ENCODE data around the gene KRTAP10-8.

KRTAP10-8 gene

GRCh38 chr21:44647222-44647552 is 35.3 kb downstream of the KRTAP10-8 start:
- H3K9me3 ChIP-seq (ENCODE audit: control insufficient read depth, insufficient read depth, low read length), result peaks cover 8% of the 10 kb centered on the region
- no peaks in the 10 kb centered on the region for H3K36me3 ChIP-seq (ENCODE audit: insufficient read depth, low read length)
- no peak overlapping the region for H3K9ac ChIP-seq (ENCODE audit: low read depth, low read length)
- no peaks in the 10 kb centered on the region for H3K4me1 ChIP-seq (ENCODE audit: insufficient read depth, low read length)

- no peak overlapping the region for H3K9ac ChIP-seq (ENCODE audit: low read depth, low read length)
- H3K36me3 ChIP-seq (ENCODE audit: insufficient read depth, low read length), result no peaks in the 10 kb centered on the region
- no peaks in the 10 kb centered on the region for H3K4me1 ChIP-seq (ENCODE audit: insufficient read depth, low read length)
- peaks cover 8% of the 10 kb centered on the region for H3K9me3 ChIP-seq (ENCODE audit: control insufficient read depth, insufficient read depth, low read length)
Measured at GRCh38 chr21:44648557-44649311, 36.9 kb downstream of the KRTAP10-8 start.

DNA sequence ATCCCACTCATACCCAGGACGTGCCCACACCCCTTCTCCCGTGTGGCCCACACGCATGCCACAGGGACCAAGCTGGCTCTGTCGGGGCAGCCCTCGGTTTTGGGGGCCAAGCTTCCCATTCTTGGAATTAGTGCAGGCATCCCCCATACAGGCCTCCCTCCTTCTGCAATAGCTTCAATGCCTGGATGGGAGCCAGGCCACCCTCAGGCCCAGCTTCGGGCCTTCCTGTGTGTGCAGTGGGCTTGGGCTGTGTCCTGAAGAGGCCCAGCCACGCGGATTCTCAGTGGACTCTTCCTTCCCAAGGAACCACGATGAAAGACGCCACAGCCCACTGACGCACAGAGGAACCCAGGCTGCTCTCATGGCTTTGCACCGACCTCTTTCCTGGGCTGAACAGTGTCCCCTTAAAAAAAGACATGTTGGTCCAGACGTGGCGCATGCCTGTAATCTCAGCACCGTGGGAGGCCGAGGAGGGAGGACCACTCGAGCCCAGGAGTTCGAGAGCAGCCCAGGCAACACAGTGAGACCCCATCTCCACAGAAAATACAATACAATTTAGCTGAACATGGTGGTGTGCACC is 37.7 kb downstream of the KRTAP10-8 start:
- Histone ChIP-seq H3K4me1 (ENCODE audit: insufficient read depth, low read length) (no peaks in the 10 kb centered on the region), H3K36me3 (ENCODE audit: insufficient read depth, low read length) (no peaks in the 10 kb centered on the region)

DNA sequence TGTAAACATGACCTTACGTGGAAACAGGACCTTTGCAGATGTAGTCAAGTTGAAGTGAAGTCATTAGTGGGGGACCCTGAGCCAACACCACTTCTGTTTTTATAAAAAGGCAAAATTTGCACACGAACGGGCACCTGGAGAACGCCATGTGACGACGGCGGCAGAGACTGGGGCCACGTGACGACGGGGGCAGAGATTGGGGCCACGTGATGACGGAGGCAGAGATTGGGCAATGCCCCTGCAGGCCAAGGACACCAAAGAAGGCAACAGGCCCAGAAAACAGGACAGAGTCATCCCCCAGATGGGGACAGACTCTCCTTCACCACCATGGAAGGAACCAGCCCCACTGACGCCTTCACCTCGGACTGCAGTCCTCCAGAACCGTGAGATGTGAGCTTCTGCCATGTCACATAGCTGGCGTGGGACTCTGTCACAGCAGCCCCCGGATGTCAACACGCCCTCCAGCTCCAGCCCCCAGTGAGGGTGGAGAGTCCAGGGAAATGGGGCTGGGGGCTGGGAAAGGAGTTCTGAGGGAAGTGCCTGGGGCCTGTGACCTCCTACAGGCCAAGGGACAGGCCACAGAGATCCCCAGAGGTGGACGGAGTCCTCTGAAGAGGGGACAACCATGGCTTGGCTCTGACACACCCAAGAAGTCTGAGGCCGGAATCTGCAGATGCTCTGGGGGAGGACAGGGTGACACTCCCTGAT is 38.5 kb downstream of the KRTAP10-8 start:
- no peaks in the 10 kb centered on the region for H3K9me3 ChIP-seq (ENCODE audit: control insufficient read depth, insufficient read depth, low read length)
- H3K4me1 ChIP-seq (ENCODE audit: insufficient read depth, low read length), result no peaks in the 10 kb centered on the region
- no peak overlapping the region for H3K9ac ChIP-seq (ENCODE audit: low read depth, low read length)
- H3K36me3 ChIP-seq (ENCODE audit: insufficient read depth, low read length), result no peaks in the 10 kb centered on the region

More for the DNA sequence above, 37.7 kb downstream of the KRTAP10-8 start:
- Histone ChIP-seq H3K9ac (ENCODE audit: low read depth, low read length) (no peak overlapping the region), H3K9me3 (ENCODE audit: control insufficient read depth, insufficient read depth, low read length) (peaks cover 4% of the 10 kb centered on the region; the same call in 1 of the 2 replicates)

DNA sequence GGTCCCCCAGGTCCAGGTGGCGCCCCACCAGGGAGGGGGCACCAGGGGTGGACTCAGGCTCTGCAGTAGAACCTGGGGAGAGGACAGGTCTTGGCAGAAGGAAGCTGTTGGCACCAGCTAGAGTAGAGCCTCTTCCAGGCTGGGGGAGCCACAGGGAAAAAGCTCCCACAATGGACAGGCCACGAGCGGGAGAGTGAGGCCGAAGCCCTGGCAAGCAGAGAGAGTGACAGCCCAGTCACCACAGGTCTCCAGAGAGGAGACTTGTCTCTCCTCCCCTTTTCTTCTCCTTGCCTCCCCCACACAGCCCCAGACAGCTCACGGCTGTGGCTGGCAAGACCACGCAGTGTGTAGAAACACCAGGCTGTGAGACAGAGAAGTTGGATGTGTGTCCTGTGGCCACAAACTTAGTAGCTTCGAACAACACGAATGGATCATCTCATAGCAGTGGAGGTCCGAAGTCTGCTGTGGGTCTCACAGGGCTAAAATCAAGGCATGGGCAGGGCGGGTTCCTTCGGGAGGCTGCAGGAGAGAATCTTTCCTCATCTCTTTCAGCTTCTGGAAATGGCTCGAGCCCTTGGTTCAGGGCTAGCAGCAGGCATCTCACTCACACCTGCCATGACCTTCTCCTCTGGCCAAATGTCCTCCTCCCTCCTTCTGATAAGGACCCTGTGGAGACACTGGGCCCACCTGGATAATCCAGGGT is 39.2 kb downstream of the KRTAP10-8 start:
- Histone ChIP-seq H3K36me3 (ENCODE audit: insufficient read depth, low read length) (no peaks in the 10 kb centered on the region), H3K9me3 (ENCODE audit: control insufficient read depth, insufficient read depth, low read length) (no peaks in the 10 kb centered on the region), H3K4me1 (ENCODE audit: insufficient read depth, low read length) (no peaks in the 10 kb centered on the region), H3K9ac (ENCODE audit: low read depth, low read length) (no peak overlapping the region)

DNA sequence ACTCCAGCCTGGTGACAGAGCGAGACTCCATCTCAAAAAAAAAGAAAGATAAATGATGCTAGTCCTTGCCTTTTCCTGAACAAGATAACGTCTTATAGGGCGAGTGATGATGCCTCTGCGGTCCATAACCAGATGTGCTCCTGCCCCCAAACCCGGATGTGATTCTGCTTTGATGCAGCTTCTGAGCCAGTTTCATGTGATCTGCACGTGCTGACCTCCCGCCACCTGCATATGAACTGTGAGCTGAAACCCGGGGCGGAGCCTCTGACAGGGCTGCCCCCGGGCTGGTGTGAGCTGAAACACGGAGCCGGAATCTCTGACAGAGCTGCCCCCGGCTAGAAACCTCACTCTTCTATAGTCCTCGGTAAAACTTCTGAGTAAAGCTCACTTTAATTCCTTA is 41.2 kb downstream of the KRTAP10-8 start:
- no peaks in the 10 kb centered on the region for H3K4me1 ChIP-seq (ENCODE audit: insufficient read depth, low read length)
- no peaks in the 10 kb centered on the region for H3K36me3 ChIP-seq (ENCODE audit: insufficient read depth, low read length)
- H3K9ac ChIP-seq (ENCODE audit: low read depth, low read length), result no peak overlapping the region
- no peaks in the 10 kb centered on the region for H3K9me3 ChIP-seq (ENCODE audit: control insufficient read depth, insufficient read depth, low read length)

DNA sequence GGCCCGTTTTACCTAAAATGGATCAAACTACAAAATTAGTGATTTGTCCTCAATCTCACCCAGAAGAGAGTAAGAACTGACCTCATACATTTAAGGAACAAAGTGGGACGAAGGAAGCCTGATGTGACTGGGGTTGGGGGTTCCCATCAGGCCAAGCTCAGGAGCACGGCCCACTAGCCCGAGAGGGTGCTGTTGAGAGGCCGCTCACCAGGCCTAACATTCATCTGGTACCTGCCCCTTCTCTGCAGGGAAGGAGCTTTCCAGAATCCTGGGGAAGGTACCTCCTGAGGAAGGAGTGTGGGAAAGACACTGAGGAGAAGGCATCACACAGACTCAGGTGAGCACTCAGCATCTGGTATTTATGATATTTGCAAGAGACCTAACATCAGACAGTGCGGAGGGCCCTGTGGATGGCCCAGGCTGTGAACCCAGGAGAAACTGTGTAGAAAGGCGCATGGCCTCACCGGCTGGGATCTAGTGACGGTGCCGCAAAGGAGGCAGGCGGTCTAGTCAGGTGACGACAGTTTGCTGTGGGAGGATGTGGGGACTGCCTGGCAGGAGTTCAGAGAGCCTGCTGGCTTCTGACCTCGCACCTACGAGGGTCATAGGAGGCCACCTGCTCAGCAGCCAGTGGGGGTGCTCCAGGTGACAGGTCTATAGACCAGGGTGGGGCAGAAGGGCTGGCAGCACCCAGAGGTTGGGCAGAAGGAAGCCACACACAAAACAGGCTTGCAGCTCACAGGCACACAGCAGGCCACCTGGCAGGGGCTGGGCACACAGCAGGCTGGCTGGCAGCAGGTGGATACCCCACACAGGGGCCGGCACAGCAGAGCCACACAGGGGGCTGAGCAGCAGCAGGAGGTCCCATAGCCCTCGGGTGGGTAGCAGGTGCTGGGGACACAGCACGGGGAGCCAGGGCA is 42.0 kb downstream of the KRTAP10-8 start:
- Histone ChIP-seq H3K9ac (ENCODE audit: low read depth, low read length) (no peak overlapping the region), H3K4me1 (ENCODE audit: insufficient read depth, low read length) (peaks cover 2% of the 10 kb centered on the region; the same call in 1 of the 2 replicates), H3K36me3 (ENCODE audit: insufficient read depth, low read length) (no peaks in the 10 kb centered on the region), H3K9me3 (ENCODE audit: control insufficient read depth, insufficient read depth, low read length) (no peaks in the 10 kb centered on the region)

GRCh38 chr21:44654576-44655175 is 42.8 kb downstream of the KRTAP10-8 start, which contains the start of gene KRTAP12-4:
KRTAP12-4 (minus strand) TSS chr21:44654659; CDS start chr21:44654614, 45 bp downstream.
- Histone ChIP-seq H3K9me3 (ENCODE audit: control insufficient read depth, insufficient read depth, low read length) (no peaks in the 10 kb centered on the region), H3K36me3 (ENCODE audit: insufficient read depth, low read length) (no peaks in the 10 kb centered on the region), H3K4me1 (ENCODE audit: insufficient read depth, low read length) (peaks cover 6% of the 10 kb centered on the region; the same call in 1 of the 2 replicates), H3K9ac (ENCODE audit: low read depth, low read length) (no peak within 1 kb of the TSS)

- Histone ChIP-seq H3K4me1 (ENCODE audit: insufficient read depth, low read length) (peaks cover 6% of the 10 kb centered on the region; the same call in 1 of the 2 replicates), H3K9ac (ENCODE audit: low read depth, low read length) (no peak overlapping the region), H3K36me3 (ENCODE audit: insufficient read depth, low read length) (no peaks in the 10 kb centered on the region), H3K9me3 (ENCODE audit: control insufficient read depth, insufficient read depth, low read length) (no peaks in the 10 kb centered on the region)
Measured at GRCh38 chr21:44656868-44657267, 45.0 kb downstream of the KRTAP10-8 start.

DNA sequence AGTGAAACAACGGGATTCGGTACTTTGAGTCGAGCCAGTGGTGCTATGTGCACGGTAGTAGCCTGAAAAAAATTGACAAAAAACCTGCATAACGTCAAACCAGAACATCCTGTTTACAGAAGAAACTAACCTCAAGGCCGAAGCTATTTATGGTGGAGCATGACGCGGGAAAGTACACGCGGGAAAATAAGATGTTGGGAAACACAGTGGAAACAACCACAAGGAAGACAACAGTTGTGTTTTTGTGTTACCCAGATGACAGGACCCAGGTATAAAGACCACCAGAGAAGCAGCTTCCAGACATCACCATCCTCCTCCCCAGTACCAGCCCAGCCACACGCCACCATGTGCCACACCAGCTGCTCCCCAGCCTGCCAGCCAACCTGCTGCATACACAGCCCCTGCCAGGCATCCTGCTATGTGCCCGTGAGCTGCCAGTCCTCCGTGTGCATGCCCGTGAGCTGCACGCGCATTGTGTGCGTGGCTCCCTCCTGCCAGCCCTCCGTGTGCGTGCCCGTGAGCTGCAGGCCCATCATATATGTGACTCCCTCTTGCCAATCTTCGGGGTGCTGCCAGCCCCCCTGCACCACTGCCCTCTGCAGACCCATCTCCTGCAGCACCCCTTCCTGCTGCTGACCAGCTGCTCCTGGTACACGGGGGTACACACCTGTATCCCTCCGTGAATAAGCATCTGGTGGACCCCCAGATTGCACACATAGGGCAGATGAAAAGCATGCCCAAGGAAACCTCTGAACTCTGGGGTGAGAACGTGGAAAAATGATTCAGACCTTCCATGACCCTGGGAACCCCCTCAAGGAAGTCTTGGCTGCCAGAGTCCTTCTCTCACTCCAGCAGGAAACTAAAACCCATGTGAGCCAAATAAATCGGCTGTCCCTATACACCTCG is 46.0 kb downstream of the KRTAP10-8 start, which contains the start of gene KRTAP12-3:
TSS of gene KRTAP12-3 (plus strand) at position 298 of the 906 bp plus-strand sequence. CDS start at position 346, 48 bp downstream.
- Histone ChIP-seq H3K4me1 (ENCODE audit: insufficient read depth, low read length) (peaks cover 6% of the 10 kb centered on the region; the same call in 1 of the 2 replicates), H3K9ac (ENCODE audit: low read depth, low read length) (no peak within 1 kb of the TSS), H3K9me3 (ENCODE audit: control insufficient read depth, insufficient read depth, low read length) (no peaks in the 10 kb centered on the region), H3K36me3 (ENCODE audit: insufficient read depth, low read length) (no peaks in the 10 kb centered on the region)

DNA sequence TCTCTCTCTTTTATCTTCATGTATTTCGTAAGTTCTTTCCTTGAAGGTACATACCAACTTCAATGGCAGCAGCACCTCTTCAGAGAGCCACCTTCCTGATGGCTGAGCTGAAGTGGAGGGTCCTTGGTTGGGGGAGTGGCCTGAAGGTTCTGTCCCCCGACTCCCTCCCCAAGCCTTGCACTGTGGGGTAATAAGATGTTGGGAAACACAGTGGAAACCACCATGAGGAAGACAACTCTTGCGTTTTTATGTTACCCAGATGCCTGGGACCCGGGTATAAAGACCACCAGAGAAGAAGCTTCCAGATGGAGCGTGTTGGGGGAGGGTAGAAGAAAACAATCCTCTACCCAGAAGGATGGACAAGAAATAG is 46.6 kb downstream of the KRTAP10-8 start:
- peaks cover 6% of the 10 kb centered on the region; the same call in 1 of the 2 replicates for H3K4me1 ChIP-seq (ENCODE audit: insufficient read depth, low read length)

GRCh38 chr21:44658913-44659595 is 47.2 kb downstream of the KRTAP10-8 start:
- no peaks in the 10 kb centered on the region for H3K9me3 ChIP-seq (ENCODE audit: control insufficient read depth, insufficient read depth, low read length)

More for the DNA sequence above, 46.6 kb downstream of the KRTAP10-8 start:
- Histone ChIP-seq H3K9me3 (ENCODE audit: control insufficient read depth, insufficient read depth, low read length) (no peaks in the 10 kb centered on the region), H3K36me3 (ENCODE audit: insufficient read depth, low read length) (no peaks in the 10 kb centered on the region), H3K9ac (ENCODE audit: low read depth, low read length) (no peak overlapping the region)

More at GRCh38 chr21:44658913-44659595, 47.2 kb downstream of the KRTAP10-8 start:
- peaks cover 6% of the 10 kb centered on the region; the same call in 1 of the 2 replicates for H3K4me1 ChIP-seq (ENCODE audit: insufficient read depth, low read length)
- H3K9ac ChIP-seq (ENCODE audit: low read depth, low read length), result no peak overlapping the region
- H3K36me3 ChIP-seq (ENCODE audit: insufficient read depth, low read length), result no peaks in the 10 kb centered on the region

Measured in ES-I3 (cell line).